ENCODE results near the gene ATP11A.

ATP11A gene

GRCh38 chr13:112764028-112764427 is 74.2 kb downstream of the ATP11A start:
- no peak for DNase-seq

GRCh38 chr13:112764864-112765561 is 75.2 kb downstream of the ATP11A start:
- DNase-seq = no peak

- no peak for DNase-seq
These were observed 75.9 kb downstream of the ATP11A start for GRCh38 chr13:112765731-112766130.

GRCh38 chr13:112766336-112766735 is 76.5 kb downstream of the ATP11A start:
- DNase-seq = no peak

- DNase-seq = no peak
These were observed 78.0 kb downstream of the ATP11A start for GRCh38 chr13:112767506-112768471.

GRCh38 chr13:112768795-112769481 is 79.1 kb downstream of the ATP11A start:
- DNase-seq = no peak

GRCh38 chr13:112769615-112770014 is 79.8 kb downstream of the ATP11A start:
- DNase-seq = no peak

GRCh38 chr13:112770504-112770903 is 80.7 kb downstream of the ATP11A start:
- DNase-seq = no peak

- DNase-seq = no peak
These were observed 81.5 kb downstream of the ATP11A start for GRCh38 chr13:112771139-112771876.

- no peak for DNase-seq
These were observed 82.2 kb downstream of the ATP11A start for GRCh38 chr13:112771877-112772538.

- no peak for DNase-seq
These were observed 82.7 kb downstream of the ATP11A start for GRCh38 chr13:112772539-112772909.

- DNase-seq = no peak
These were observed 83.1 kb downstream of the ATP11A start for GRCh38 chr13:112772929-112773328.

- DNase-seq = no peak
These were observed 84.0 kb downstream of the ATP11A start for GRCh38 chr13:112773601-112774447.

GRCh38 chr13:112774448-112774792 is 84.6 kb downstream of the ATP11A start:
- no peak for DNase-seq

- DNase-seq = no peak
These were observed 85.2 kb downstream of the ATP11A start for GRCh38 chr13:112774829-112775565.

- DNase-seq = no peak
These were observed 86.0 kb downstream of the ATP11A start for GRCh38 chr13:112775791-112776279.

- no peak for DNase-seq
These were observed 86.5 kb downstream of the ATP11A start for GRCh38 chr13:112776354-112776753.

GRCh38 chr13:112776971-112777370 is 87.1 kb downstream of the ATP11A start:
- no peak for DNase-seq

GRCh38 chr13:112777637-112778406 is 88.0 kb downstream of the ATP11A start:
- DNase-seq = no peak

Measured in NCI-H226 (cell line).